Stimulated activated CD8-positive, alpha-beta memory T cell treated with anti-CD3 and anti-CD28 coated beads, Interleukin-12 subunit alpha, Interleukin-12 subunit beta, amount 100 ng/mL, for 1 hour (primary cell): Measurements from ENCODE around the gene GABRG3.
"Not testable (repeated sequence)": the region's sequence is repeated elsewhere in the genome, so short reads cannot be mapped to it uniquely, and the experiment has no call there.

ENCODE experiments used
- DNase-seq: peaks from one replicate; pipeline ENCODE4 v3.0.0-alpha.2; 2020; ENCODE audit warnings: low read depth

GABRG3 gene

GRCh38 chr15:27339138-27339537 is 368.2 kb downstream of the GABRG3 start:
- DNase-seq = no peak

GRCh38 chr15:27341780-27342343 is 370.9 kb downstream of the GABRG3 start:
- no peak for DNase-seq

GRCh38 chr15:27342991-27343390 is 372.0 kb downstream of the GABRG3 start:
- no peak for DNase-seq

GRCh38 chr15:27352136-27352535 is 381.2 kb downstream of the GABRG3 start:
- DNase-seq = no peak

GRCh38 chr15:27353856-27354255 is 382.9 kb downstream of the GABRG3 start:
- no peak for DNase-seq

- DNase-seq = no peak
These were observed 387.9 kb downstream of the GABRG3 start for GRCh38 chr15:27358751-27359434.

- DNase-seq = no peak
These were observed 388.6 kb downstream of the GABRG3 start for GRCh38 chr15:27359586-27359985.

GRCh38 chr15:27360316-27360715 is 389.3 kb downstream of the GABRG3 start:
- DNase-seq = no peak

GRCh38 chr15:27361438-27361837 is 390.5 kb downstream of the GABRG3 start:
- DNase-seq = no peak

GRCh38 chr15:27365456-27365855 is 394.5 kb downstream of the GABRG3 start:
- DNase-seq = no peak

GRCh38 chr15:27377391-27377790 is 406.4 kb downstream of the GABRG3 start:
- not testable (repeated sequence) for DNase-seq

- no peak for DNase-seq
These were observed 411.5 kb downstream of the GABRG3 start for GRCh38 chr15:27382361-27383025.

GRCh38 chr15:27383726-27384125 is 412.7 kb downstream of the GABRG3 start:
- DNase-seq = no peak

- DNase-seq = no peak
These were observed 421.2 kb downstream of the GABRG3 start for GRCh38 chr15:27392163-27392562.

GRCh38 chr15:27396521-27396920 is 425.5 kb downstream of the GABRG3 start:
- no peak for DNase-seq

- DNase-seq = no peak
These were observed 426.0 kb downstream of the GABRG3 start for GRCh38 chr15:27396996-27397395.

GRCh38 chr15:27398631-27399161 is 427.7 kb downstream of the GABRG3 start:
- DNase-seq = no peak

GRCh38 chr15:27399241-27399640 is 428.3 kb downstream of the GABRG3 start:
- DNase-seq = no peak

GRCh38 chr15:27401471-27401870 is 430.5 kb downstream of the GABRG3 start:
- DNase-seq = no peak

- no peak for DNase-seq
These were observed 437.4 kb downstream of the GABRG3 start for GRCh38 chr15:27408428-27408827.

GRCh38 chr15:27410996-27411605 is 440.1 kb downstream of the GABRG3 start:
- DNase-seq = no peak

GRCh38 chr15:27412415-27412814 is 441.4 kb downstream of the GABRG3 start:
- DNase-seq = no peak
